Measurements from ENCODE around the gene SLC6A20. TPM values are rescaled to one million over a fixed set of nuclear protein-coding genes. Genes with fewer than 3 reads are reported as not detected.

SLC6A20 gene
- total RNA-seq, 4 donors from 2014 or later = 0.38 to 0.55 (median 0.44) TPM; not detected in 1

DNA sequence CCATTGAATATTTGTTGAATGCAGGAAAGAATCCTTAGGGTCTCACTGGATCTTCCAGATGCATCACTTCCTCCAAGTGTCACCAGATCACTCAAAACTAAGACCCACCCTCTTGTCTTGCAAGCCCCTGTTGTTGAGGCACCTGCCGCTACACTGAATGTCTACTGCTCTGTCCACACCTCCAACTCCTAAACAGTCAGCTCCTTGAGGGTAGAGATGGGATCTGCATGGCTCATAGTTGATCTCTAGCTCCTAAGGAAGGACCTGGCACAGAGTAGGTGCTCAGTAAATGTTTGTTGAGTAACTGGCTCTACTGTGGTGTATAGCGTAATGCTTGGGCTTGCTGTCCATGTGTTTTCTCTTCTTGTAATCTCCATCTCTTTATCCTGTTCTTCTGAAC lies 8.8 kb downstream of the SLC6A20 start:
- 93 to 100% methylated on average over 2 of the region's 2 CpGs for WGBS, 2 donors
- intact Hi-C loops (cut with DNase I; ENCODE audit: low total_unique reads) = no loop called here
- TF ChIP-seq, protein P1, sequence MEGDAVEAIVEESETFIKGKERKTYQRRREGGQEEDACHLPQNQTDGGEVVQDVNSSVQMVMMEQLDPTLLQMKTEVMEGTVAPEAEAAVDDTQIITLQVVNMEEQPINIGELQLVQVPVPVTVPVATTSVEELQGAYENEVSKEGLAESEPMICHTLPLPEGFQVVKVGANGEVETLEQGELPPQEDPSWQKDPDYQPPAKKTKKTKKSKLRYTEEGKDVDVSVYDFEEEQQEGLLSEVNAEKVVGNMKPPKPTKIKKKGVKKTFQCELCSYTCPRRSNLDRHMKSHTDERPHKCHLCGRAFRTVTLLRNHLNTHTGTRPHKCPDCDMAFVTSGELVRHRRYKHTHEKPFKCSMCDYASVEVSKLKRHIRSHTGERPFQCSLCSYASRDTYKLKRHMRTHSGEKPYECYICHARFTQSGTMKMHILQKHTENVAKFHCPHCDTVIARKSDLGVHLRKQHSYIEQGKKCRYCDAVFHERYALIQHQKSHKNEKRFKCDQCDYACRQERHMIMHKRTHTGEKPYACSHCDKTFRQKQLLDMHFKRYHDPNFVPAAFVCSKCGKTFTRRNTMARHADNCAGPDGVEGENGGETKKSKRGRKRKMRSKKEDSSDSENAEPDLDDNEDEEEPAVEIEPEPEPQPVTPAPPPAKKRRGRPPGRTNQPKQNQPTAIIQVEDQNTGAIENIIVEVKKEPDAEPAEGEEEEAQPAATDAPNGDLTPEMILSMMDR (IDR thresholded peaks at IDR 0.05) = no peak
- TF ChIP-seq POLR2A (IDR thresholded peaks at IDR 0.05) = no peak
- no peak overlapping the region for H3K4me3 ChIP-seq (ENCODE audit: low read depth, poor library complexity, severe bottlenecking)
- peak in 1 of 2 donors; percentile 14 for DNase-seq (ENCODE audit: low spot score in 2 of 2)

DNA sequence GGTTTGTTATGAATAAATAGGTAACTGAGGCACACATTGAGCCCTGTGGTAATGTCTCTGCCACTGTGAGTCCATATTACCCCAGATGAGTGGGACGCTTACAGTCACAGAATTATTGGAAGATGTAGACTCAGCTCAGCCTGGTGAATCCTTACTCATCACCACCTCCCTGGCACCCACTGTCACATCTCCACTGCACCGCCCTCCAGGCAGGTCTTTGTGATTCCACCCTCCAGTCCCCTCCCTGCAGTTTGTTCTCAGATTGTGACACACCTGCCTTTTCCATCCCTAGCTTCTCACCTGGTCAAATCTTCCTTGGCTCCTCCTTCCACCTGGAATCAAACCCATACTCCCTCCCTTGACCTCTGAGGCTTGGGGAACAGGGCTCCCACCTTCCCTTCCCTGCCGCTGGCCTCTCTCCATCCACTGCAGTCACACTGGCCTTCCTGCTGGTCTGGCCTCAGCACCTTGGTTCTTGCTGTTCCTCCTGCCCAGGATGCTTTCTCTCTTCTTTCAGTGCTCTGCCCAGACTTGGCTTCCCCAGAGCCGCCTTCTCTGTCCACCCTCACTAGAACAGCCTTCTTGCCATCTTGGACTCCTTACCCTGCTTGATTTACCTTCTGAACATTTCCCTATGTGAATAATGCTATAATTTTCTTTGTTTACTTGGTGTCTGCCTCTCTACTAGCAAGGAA lies 9.4 kb downstream of the SLC6A20 start:
- peak in 1 of 2 donors; percentile 58 for DNase-seq (ENCODE audit: low spot score in 2 of 2)
- no peak overlapping the region for H3K4me3 ChIP-seq (ENCODE audit: low read depth, poor library complexity, severe bottlenecking)
- intact Hi-C loops (cut with DNase I; ENCODE audit: low total_unique reads) = no loop called here
- TF ChIP-seq, protein P1 (IDR thresholded peaks at IDR 0.05) = no peak
- TF ChIP-seq POLR2A (IDR thresholded peaks at IDR 0.05) = no peak
- WGBS, 2 donors = 79 to 81% methylated on average over 4 of the region's 4 CpGs

DNA sequence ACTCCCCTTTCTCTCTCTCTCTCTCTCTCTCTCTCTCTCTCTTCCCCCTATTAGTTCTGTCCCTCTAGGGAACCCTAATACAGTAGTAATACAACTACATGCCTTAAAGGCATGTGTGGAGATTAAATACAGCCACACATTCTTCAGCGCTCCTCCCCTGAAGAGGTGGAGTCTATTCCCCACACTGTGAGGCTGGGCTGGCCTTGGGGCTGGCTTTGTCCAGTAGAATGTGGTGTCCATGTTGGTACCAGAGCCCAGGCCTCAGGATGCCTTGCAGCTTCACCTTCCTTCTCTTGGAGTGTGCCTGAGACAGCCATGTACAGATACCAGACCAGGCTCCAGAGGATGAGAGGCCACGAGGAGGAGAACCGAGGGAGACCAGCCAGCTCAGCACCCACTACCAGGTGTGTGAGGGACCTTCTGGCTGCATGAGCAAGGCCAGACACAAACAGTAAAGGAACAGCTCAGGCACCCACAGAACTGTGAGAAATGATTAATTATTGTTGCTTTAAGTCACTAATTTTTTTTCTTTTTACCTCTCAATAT lies 10.7 kb downstream of the SLC6A20 start:
- TF ChIP-seq, protein P1 (IDR thresholded peaks at IDR 0.05) = no peak
- no peak for TF ChIP-seq POLR2A (IDR thresholded peaks at IDR 0.05)
- intact Hi-C loops (cut with DNase I; ENCODE audit: low total_unique reads) = no loop called here
- peak in 1 of 2 donors; percentile 67 for DNase-seq (ENCODE audit: low spot score in 2 of 2)
- H3K4me3 ChIP-seq (ENCODE audit: low read depth, poor library complexity, severe bottlenecking) = no peak overlapping the region
- 79 to 86% methylated on average over 3 of the region's 3 CpGs for WGBS, 2 donors

DNA sequence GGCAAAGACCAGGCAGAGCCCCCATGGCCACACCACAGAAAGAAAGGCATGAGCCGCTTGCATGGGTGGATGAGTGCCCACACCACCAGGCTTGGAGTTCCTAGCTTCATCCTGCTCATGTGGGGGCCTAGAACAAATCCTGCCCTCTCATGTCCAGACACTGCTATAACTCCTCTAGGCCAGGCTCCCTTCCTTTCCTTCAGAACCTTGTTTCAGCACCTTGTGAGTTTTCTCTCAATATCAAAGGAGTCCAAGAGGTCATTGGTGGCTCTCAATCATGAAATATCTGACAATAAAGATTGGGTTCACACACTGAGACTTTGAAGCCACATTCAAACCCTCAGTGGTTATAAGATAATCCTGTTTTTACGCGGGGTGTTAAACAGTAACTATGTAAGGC lies 12.7 kb downstream of the SLC6A20 start:
- 91 to 98% methylated on average over 3 of the region's 3 CpGs for WGBS, 2 donors
- intact Hi-C loops (cut with DNase I; ENCODE audit: low total_unique reads) = no loop called here
- DNase-seq (ENCODE audit: low spot score in 2 of 2) = peak in 1 of 2 donors; percentile 37
- TF ChIP-seq POLR2A (IDR thresholded peaks at IDR 0.05) = no peak
- TF ChIP-seq, protein P1 (IDR thresholded peaks at IDR 0.05) = no peak
- no peak overlapping the region for H3K4me3 ChIP-seq (ENCODE audit: low read depth, poor library complexity, severe bottlenecking)

DNA sequence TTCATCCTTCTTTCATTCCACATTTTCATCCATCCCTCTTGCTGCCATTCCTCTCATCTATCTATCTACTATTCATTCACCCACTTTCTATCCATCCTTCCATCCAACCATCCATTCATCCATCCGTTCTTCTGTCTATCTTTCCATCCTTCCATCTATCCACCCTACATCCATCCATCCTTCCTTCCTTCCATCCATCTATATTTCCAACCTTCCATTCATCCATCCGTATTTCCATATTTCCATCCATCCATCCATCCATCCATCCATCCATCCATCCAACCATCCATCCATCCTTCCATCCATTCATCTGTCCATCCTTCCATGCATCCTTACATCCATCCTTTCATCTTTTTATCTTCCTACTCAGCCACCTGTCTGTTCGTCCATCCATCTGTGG lies 14.0 kb downstream of the SLC6A20 start:
- DNase-seq (ENCODE audit: low spot score in 2 of 2) = no peak
- no peak overlapping the region for H3K4me3 ChIP-seq (ENCODE audit: low read depth, poor library complexity, severe bottlenecking)
- TF ChIP-seq, protein P1 (IDR thresholded peaks at IDR 0.05) = no peak
- TF ChIP-seq POLR2A (IDR thresholded peaks at IDR 0.05) = no peak
- WGBS, 2 donors = 86 to 90% methylated on average over 3 of the region's 3 CpGs
- intact Hi-C loops (cut with DNase I; ENCODE audit: low total_unique reads) = no loop called here

Measured in lower leg skin (tissue), 4 donors.